ENCODE measurements around the gene TESMIN. TPM values are rescaled to one million over a fixed set of nuclear protein-coding genes. Genes with fewer than 3 reads are reported as not detected.

The TESMIN gene
- total RNA-seq, 1 experiment from 2014 or later = 78.8 TPM

- TF ChIP-seq, protein P1, sequence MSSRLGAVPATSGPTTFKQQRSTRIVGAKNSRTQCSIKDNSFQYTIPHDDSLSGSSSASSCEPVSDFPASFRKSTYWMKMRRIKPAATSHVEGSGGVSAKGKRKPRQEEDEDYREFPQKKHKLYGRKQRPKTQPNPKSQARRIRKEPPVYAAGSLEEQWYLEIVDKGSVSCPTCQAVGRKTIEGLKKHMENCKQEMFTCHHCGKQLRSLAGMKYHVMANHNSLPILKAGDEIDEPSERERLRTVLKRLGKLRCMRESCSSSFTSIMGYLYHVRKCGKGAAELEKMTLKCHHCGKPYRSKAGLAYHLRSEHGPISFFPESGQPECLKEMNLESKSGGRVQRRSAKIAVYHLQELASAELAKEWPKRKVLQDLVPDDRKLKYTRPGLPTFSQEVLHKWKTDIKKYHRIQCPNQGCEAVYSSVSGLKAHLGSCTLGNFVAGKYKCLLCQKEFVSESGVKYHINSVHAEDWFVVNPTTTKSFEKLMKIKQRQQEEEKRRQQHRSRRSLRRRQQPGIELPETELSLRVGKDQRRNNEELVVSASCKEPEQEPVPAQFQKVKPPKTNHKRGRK (CRISPR knock-in tag; IDR thresholded peaks at IDR 0.05; ENCODE audit: borderline replicate concordance) = no peak
- no peak for TF ChIP-seq USF1 (CRISPR knock-in tag; IDR thresholded peaks at IDR 0.05)
Observed at GRCh38 chr11:68687311-68687710, 64.0 kb downstream of the TESMIN start (continued).

DNA sequence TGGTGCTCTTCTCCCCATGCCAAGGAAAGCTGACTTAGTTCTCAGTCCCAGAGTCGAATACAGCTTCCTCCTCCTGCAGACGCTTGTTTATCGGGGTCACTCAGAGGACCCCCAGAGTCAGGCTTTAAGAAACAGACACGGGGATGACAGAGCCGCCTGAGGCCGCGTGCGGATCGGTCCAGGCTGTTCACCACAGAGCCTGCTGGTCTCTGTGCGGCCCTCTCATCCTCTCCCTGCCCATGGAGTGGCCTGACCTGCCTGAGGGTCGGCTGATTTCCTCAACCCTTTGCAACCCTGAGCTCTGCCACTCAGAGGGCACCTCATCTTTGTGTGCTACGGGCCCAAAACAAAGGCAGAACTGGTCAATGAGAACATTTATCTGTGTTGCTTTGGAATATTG lies 64.8 kb downstream of the TESMIN start:
- ChIA-PET CTCF (interaction anchor here (0.5 to 1.9 kb wide), 3 partner anchors 9 to 112 kb away, joined by 3 to 6 read pairs (median 5); no protein-coding TSS in a partner anchor), POLR2A (no interaction called here)
- H3K4me3 Mint-ChIP-seq = peak overlapping the region; percentile 66
- peaks cover 35% of the 10 kb centered on the region for H3K4me1 Mint-ChIP-seq
- TF ChIP-seq E2F5 (CRISPR knock-in tag; IDR thresholded peaks at IDR 0.05) (no peak), SP1 (CRISPR knock-in tag; conservative IDR thresholded peaks at IDR 0.05) (no peak), JUN (CRISPR knock-in tag; IDR thresholded peaks at IDR 0.05) (no peak), NFYB (CRISPR knock-in tag; conservative IDR thresholded peaks at IDR 0.05; ENCODE audit: low read depth) (no peak), MXD4 (CRISPR knock-in tag; IDR thresholded peaks at IDR 0.05; ENCODE audit: borderline replicate concordance) (no peak), SOX15 (CRISPR knock-in tag; IDR thresholded peaks at IDR 0.05) (no peak), FOXP4 (CRISPR knock-in tag; IDR thresholded peaks at IDR 0.05) (no peak), ZNF671 (CRISPR knock-in tag; IDR thresholded peaks at IDR 0.05) (no peak)
- TF ChIP-seq, protein P2, sequence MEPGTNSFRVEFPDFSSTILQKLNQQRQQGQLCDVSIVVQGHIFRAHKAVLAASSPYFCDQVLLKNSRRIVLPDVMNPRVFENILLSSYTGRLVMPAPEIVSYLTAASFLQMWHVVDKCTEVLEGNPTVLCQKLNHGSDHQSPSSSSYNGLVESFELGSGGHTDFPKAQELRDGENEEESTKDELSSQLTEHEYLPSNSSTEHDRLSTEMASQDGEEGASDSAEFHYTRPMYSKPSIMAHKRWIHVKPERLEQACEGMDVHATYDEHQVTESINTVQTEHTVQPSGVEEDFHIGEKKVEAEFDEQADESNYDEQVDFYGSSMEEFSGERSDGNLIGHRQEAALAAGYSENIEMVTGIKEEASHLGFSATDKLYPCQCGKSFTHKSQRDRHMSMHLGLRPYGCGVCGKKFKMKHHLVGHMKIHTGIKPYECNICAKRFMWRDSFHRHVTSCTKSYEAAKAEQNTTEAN (CRISPR knock-in tag; IDR thresholded peaks at IDR 0.05) = no peak
- TF ChIP-seq, protein P3, sequence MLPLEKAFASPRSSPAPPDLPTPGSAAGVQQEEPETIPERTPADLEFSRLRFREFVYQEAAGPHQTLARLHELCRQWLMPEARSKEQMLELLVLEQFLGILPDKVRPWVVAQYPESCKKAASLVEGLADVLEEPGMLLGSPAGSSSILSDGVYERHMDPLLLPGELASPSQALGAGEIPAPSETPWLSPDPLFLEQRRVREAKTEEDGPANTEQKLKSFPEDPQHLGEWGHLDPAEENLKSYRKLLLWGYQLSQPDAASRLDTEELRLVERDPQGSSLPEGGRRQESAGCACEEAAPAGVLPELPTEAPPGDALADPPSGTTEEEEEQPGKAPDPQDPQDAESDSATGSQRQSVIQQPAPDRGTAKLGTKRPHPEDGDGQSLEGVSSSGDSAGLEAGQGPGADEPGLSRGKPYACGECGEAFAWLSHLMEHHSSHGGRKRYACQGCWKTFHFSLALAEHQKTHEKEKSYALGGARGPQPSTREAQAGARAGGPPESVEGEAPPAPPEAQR (CRISPR knock-in tag; IDR thresholded peaks at IDR 0.05) = no peak
- TF ChIP-seq, protein P4, sequence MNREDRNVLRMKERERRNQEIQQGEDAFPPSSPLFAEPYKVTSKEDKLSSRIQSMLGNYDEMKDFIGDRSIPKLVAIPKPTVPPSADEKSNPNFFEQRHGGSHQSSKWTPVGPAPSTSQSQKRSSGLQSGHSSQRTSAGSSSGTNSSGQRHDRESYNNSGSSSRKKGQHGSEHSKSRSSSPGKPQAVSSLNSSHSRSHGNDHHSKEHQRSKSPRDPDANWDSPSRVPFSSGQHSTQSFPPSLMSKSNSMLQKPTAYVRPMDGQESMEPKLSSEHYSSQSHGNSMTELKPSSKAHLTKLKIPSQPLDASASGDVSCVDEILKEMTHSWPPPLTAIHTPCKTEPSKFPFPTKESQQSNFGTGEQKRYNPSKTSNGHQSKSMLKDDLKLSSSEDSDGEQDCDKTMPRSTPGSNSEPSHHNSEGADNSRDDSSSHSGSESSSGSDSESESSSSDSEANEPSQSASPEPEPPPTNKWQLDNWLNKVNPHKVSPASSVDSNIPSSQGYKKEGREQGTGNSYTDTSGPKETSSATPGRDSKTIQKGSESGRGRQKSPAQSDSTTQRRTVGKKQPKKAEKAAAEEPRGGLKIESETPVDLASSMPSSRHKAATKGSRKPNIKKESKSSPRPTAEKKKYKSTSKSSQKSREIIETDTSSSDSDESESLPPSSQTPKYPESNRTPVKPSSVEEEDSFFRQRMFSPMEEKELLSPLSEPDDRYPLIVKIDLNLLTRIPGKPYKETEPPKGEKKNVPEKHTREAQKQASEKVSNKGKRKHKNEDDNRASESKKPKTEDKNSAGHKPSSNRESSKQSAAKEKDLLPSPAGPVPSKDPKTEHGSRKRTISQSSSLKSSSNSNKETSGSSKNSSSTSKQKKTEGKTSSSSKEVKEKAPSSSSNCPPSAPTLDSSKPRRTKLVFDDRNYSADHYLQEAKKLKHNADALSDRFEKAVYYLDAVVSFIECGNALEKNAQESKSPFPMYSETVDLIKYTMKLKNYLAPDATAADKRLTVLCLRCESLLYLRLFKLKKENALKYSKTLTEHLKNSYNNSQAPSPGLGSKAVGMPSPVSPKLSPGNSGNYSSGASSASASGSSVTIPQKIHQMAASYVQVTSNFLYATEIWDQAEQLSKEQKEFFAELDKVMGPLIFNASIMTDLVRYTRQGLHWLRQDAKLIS (CRISPR knock-in tag; IDR thresholded peaks at IDR 0.05; ENCODE audit: borderline replicate concordance) = no peak
- ATAC-seq (no peak), DNase-seq (ENCODE audit: low spot score) (no peak)
- no peaks in the 10 kb centered on the region for H3K9me3 Mint-ChIP-seq
- peaks cover 29% of the 10 kb centered on the region for H3K36me3 Mint-ChIP-seq
- H3K27ac Mint-ChIP-seq = no peak overlapping the region
- H3K27me3 Mint-ChIP-seq (ENCODE audit: low read depth) = peaks cover 43% of the 10 kb centered on the region
